Chondrocyte (in vitro differentiated cells): ENCODE data around the gene WDR93. TPM values are rescaled to one million over a fixed set of nuclear protein-coding genes. Genes with fewer than 3 reads are reported as not detected.

ENCODE experiments used
- DNase-seq: peaks from one replicate; pipeline ENCODE4 v3.0.0; 2021; ENCODE audit warnings: mixed read lengths, low spot score
- H3K27ac Mint-ChIP-seq: one replicate; pipeline ENCODE4 v1.8.0; 2021; ENCODE audit warnings: mild to moderate bottlenecking, moderate library complexity, mixed read lengths; ENCODE audit not compliant: unreplicated experiment
- H3K27me3 Mint-ChIP-seq: 2 replicates; pipeline ENCODE4 v1.8.0; 2021; ENCODE audit warnings: low read depth, mixed read lengths
- H3K36me3 Mint-ChIP-seq: 2 replicates; pipeline ENCODE4 v1.8.0; 2021; ENCODE audit warnings: low read depth, mixed read lengths
- H3K4me1 Mint-ChIP-seq: 2 replicates; pipeline ENCODE4 v1.8.0; 2021; ENCODE audit warnings: low read depth, mild to moderate bottlenecking, mixed read lengths
- H3K4me3 Mint-ChIP-seq: one replicate; pipeline ENCODE4 v1.8.0; 2021; ENCODE audit warnings: mild to moderate bottlenecking, moderate library complexity, mixed read lengths; ENCODE audit not compliant: unreplicated experiment
- H3K9me3 Mint-ChIP-seq: 2 replicates; pipeline ENCODE4 v1.8.0; 2021; ENCODE audit warnings: low read depth, mixed read lengths
- CTCF ChIP-seq: fragments of 200-600 bp; sonication (generic); IDR thresholded peaks from 2 replicates; pipeline ENCODE4 v1.5.0; 2021; ENCODE audit warnings: antibody characterized with exemption, mild to moderate bottlenecking, moderate library complexity
- total RNA-seq: library from RNA; stranded (reverse); gene quantifications from 3 replicates; pipeline ENCODE4 v1.2.1, GENCODE V29; 2021

The WDR93 gene
- total RNA-seq, 1 donor from 2014 or later, result not detected

GRCh38 chr15:89754361-89755154 lies 63.9 kb downstream of the WDR93 start:
- TF ChIP-seq CTCF, result no peak
- H3K27me3 Mint-ChIP-seq, result no peaks in the 10 kb centered on the region
- no peaks in the 10 kb centered on the region for H3K36me3 Mint-ChIP-seq
- H3K4me3 Mint-ChIP-seq, result no peak overlapping the region
- DNase-seq, result no peak
- peaks cover 7% of the 10 kb centered on the region for H3K4me1 Mint-ChIP-seq
- no peak overlapping the region for H3K27ac Mint-ChIP-seq
- no peaks in the 10 kb centered on the region for H3K9me3 Mint-ChIP-seq

- TF ChIP-seq CTCF, result no peak
- no peak overlapping the region for H3K27ac Mint-ChIP-seq
These were observed 65.1 kb downstream of the WDR93 start for GRCh38 chr15:89755701-89756100.

GRCh38 chr15:89756897-89757296 lies 66.3 kb downstream of the WDR93 start:
- Mint-ChIP-seq H3K27me3 (no peaks in the 10 kb centered on the region), H3K36me3 (no peaks in the 10 kb centered on the region), H3K9me3 (no peaks in the 10 kb centered on the region), H3K4me3 (no peak overlapping the region), H3K4me1 (peaks cover 7% of the 10 kb centered on the region), H3K27ac (no peak overlapping the region)
- no peak for DNase-seq
- TF ChIP-seq CTCF, result no peak

More at GRCh38 chr15:89755701-89756100, 65.1 kb downstream of the WDR93 start:
- no peak overlapping the region for H3K4me3 Mint-ChIP-seq
- H3K36me3 Mint-ChIP-seq, result no peaks in the 10 kb centered on the region
- H3K4me1 Mint-ChIP-seq, result peaks cover 4% of the 10 kb centered on the region
- no peak for DNase-seq
- H3K27me3 Mint-ChIP-seq, result no peaks in the 10 kb centered on the region
- H3K9me3 Mint-ChIP-seq, result no peaks in the 10 kb centered on the region

GRCh38 chr15:89758283-89758682 lies 67.7 kb downstream of the WDR93 start:
- Mint-ChIP-seq H3K36me3 (no peaks in the 10 kb centered on the region), H3K9me3 (no peaks in the 10 kb centered on the region), H3K4me1 (peaks cover 7% of the 10 kb centered on the region), H3K4me3 (no peak overlapping the region), H3K27ac (no peak overlapping the region), H3K27me3 (no peaks in the 10 kb centered on the region)
- no peak for DNase-seq
- TF ChIP-seq CTCF, result no peak

GRCh38 chr15:89758981-89759380 lies 68.4 kb downstream of the WDR93 start:
- peaks cover 7% of the 10 kb centered on the region for H3K4me1 Mint-ChIP-seq
- no peak for TF ChIP-seq CTCF

More at GRCh38 chr15:89758981-89759380, 68.4 kb downstream of the WDR93 start:
- Mint-ChIP-seq H3K36me3 (no peaks in the 10 kb centered on the region), H3K27ac (no peak overlapping the region), H3K27me3 (no peaks in the 10 kb centered on the region), H3K9me3 (no peaks in the 10 kb centered on the region), H3K4me3 (no peak overlapping the region)
- no peak for DNase-seq
